ENCODE results near the gene CHTOP.

- no peak for TF ChIP-seq POLR2A (IDR thresholded peaks at IDR 0.05; ENCODE audit: low read depth, low read length)
- TF ChIP-seq TAF1 (IDR thresholded peaks at IDR 0.05; ENCODE audit: borderline replicate concordance, low read depth, low read length) = no peak
- no peak for TF ChIP-seq POLR2AphosphoS5 (IDR thresholded peaks at IDR 0.05; ENCODE audit: low read depth, low read length)
These were observed 51.9 kb downstream of the CHTOP start for GRCh38 chr1:153685544-153686340.

All from GM12892 (cell line).